Dedifferentiated amniotic fluid mesenchymal stem cell (primary cell): ENCODE measurements around the gene FADS2.

Experiments
- DNase-seq: peaks from one replicate; pipeline ENCODE4 v3.0.0-alpha.2; 2016; ENCODE audit errors: extremely low spot score

The FADS2 gene

GRCh38 chr11:61820174-61820573, 7.9 kb upstream of the FADS2 start:
- no peak for DNase-seq

- no peak for DNase-seq
Measured at GRCh38 chr11:61826930-61827570, 1.1 kb upstream of the FADS2 start.

- DNase-seq: no peak
Measured at GRCh38 chr11:61828379-61828628, 204 bp downstream of the FADS2 start.

- no peak for DNase-seq
Measured at GRCh38 chr11:61828629-61829407, 718 bp downstream of the FADS2 start.

- DNase-seq: no peak
Measured at GRCh38 chr11:61829806-61830205, 1.7 kb downstream of the FADS2 start.

GRCh38 chr11:61830237-61831105, 2.4 kb downstream of the FADS2 start:
- DNase-seq: no peak

GRCh38 chr11:61832207-61832606, 4.1 kb downstream of the FADS2 start:
- no peak for DNase-seq

GRCh38 chr11:61832754-61833153, 4.7 kb downstream of the FADS2 start:
- DNase-seq: no peak

GRCh38 chr11:61833471-61833870, 5.4 kb downstream of the FADS2 start:
- no peak for DNase-seq

GRCh38 chr11:61833926-61834277, 5.8 kb downstream of the FADS2 start:
- no peak for DNase-seq

GRCh38 chr11:61834278-61835048, 6.4 kb downstream of the FADS2 start:
- DNase-seq: peak; percentile 60

- DNase-seq: no peak
Measured at GRCh38 chr11:61836193-61836592, 8.1 kb downstream of the FADS2 start.

- DNase-seq: no peak
Measured at GRCh38 chr11:61837411-61838005, 9.4 kb downstream of the FADS2 start.

GRCh38 chr11:61838501-61838900, 10.4 kb downstream of the FADS2 start:
- DNase-seq: no peak

- DNase-seq: no peak
Measured at GRCh38 chr11:61838921-61839320, 10.8 kb downstream of the FADS2 start.

- DNase-seq: no peak
Measured at GRCh38 chr11:61839742-61840141, 11.6 kb downstream of the FADS2 start.

GRCh38 chr11:61840371-61840770, 12.3 kb downstream of the FADS2 start:
- DNase-seq: no peak

- DNase-seq: no peak
Measured at GRCh38 chr11:61841636-61842527, 13.8 kb downstream of the FADS2 start.

GRCh38 chr11:61842528-61842820, 14.4 kb downstream of the FADS2 start:
- no peak for DNase-seq

- no peak for DNase-seq
Measured at GRCh38 chr11:61844909-61845565, 16.9 kb downstream of the FADS2 start.
